ENCODE results near the gene PREX1. TPM values are rescaled to one million over a fixed set of nuclear protein-coding genes. Genes with fewer than 3 reads are reported as not detected.

PREX1 gene
- total and polyA plus RNA-seq, 2 of the 4 experiments (the other 2 are of a cell fraction): 0.67 to 0.72 TPM

- intact Hi-C loops (cut with micrococcal nuclease): no loop called here
- Histone ChIP-seq H3K23ac (ENCODE audit: low read depth, low read length) (no peak overlapping the region), H3K4me3 (ENCODE audit: insufficient read depth, low read depth, low read length) (no peak overlapping the region), H3K4me2 (ENCODE audit: low read depth, low read length) (no peak overlapping the region), H3K14ac (replicated peaks; ENCODE audit: low read depth, low read length) (no peak overlapping the region), H3K56ac (ENCODE audit: extremely low read depth, insufficient read depth, low read length) (no peak overlapping the region), H3K36me3 (ENCODE audit: control insufficient read depth, insufficient read depth, low read length) (no peaks in the 10 kb centered on the region), H4K5ac (ENCODE audit: low read depth, low read length) (no peak overlapping the region), H2BK5ac (ENCODE audit: low read depth, low read length, poor library complexity, severe bottlenecking) (no peak overlapping the region), H3K9me1 (ENCODE audit: insufficient read depth, low read length) (no peaks in the 10 kb centered on the region; the same call in 1 of the 2 replicates), H2AFZ (replicated peaks; ENCODE audit: low read length, poor library complexity) (no peak overlapping the region), H2BK15ac (ENCODE audit: low read depth, low read length) (no peak overlapping the region), H3K27me3 (ENCODE audit: control insufficient read depth, insufficient read depth, low read length) (peaks cover 4% of the 10 kb centered on the region; the same call in 1 of the 2 replicates), H4K8ac (ENCODE audit: low read depth in 2 of 2, low read length in 2 of 2) (no peak overlapping the region), H4K91ac (ENCODE audit: insufficient read depth, low read depth, low read length) (no peak overlapping the region), H2BK120ac (ENCODE audit: low read depth, low read length) (no peak overlapping the region), H4K20me1 (ENCODE audit: insufficient read depth, low read length) (no peaks in the 10 kb centered on the region), H3K4me1 (ENCODE audit: control insufficient read depth, insufficient read depth, low read length) (no peaks in the 10 kb centered on the region), H3K9me3 (ENCODE audit: control insufficient read depth, insufficient read depth, low read length) (peaks cover 3% of the 10 kb centered on the region; the same call in 1 of the 2 replicates), H3K9ac (ENCODE audit: low read depth, low read length) (no peak overlapping the region), H2AK9ac (replicated peaks; ENCODE audit: low read depth, low read length, poor library complexity) (peak overlapping the region; percentile 15), H3K4ac (ENCODE audit: low read depth, low read length) (no peak overlapping the region), H2AK5ac (ENCODE audit: low read depth, low read length) (no peak overlapping the region), H3K18ac (ENCODE audit: low read depth, low read length) (no peak overlapping the region), H2BK20ac (ENCODE audit: low read depth, low read length) (no peak overlapping the region), H3K27ac (ENCODE audit: insufficient read depth, low read length) (no peak overlapping the region), H3K79me1 (ENCODE audit: low read depth in 1 of 2, low read length in 2 of 2) (no peaks in the 10 kb centered on the region)
- ChIA-PET POLR2A (ENCODE audit: unreplicated experiment) (no interaction called here), CTCF (no interaction called here)
- ATAC-seq (ENCODE audit: low read depth): no peak
- TF ChIP-seq RCOR1 (IDR thresholded peaks at IDR 0.05; ENCODE audit: insufficient replicate concordance, low read length): no peak
- TF ChIP-seq RAD21 (IDR thresholded peaks at IDR 0.05; ENCODE audit: low read length): no peak
- TF ChIP-seq CTCF (conservative IDR thresholded peaks at IDR 0.05; ENCODE audit: low read depth, low read length): no peak
- TF ChIP-seq SMC3 (IDR thresholded peaks at IDR 0.05; ENCODE audit: low read depth, low read length): no peak
- TF ChIP-seq MXI1 (IDR thresholded peaks at IDR 0.05; ENCODE audit: borderline replicate concordance, low read depth, low read length): no peak
- no peak for TF ChIP-seq FOS (IDR thresholded peaks at IDR 0.05; ENCODE audit: low read depth, low read length)
- TF ChIP-seq CHD1 (IDR thresholded peaks at IDR 0.05; ENCODE audit: low read depth, low read length): no peak
- TF ChIP-seq POLR2A (IDR thresholded peaks at IDR 0.05; ENCODE audit: low read depth, low read length): no peak
- TF ChIP-seq MAFK (IDR thresholded peaks at IDR 0.05; ENCODE audit: low read depth, low read length): no peak
- TF ChIP-seq ELK1 (IDR thresholded peaks at IDR 0.05; ENCODE audit: borderline replicate concordance, low read depth, low read length): no peak
- no peak for TF ChIP-seq MAZ (IDR thresholded peaks at IDR 0.05; ENCODE audit: borderline replicate concordance, low read depth, low read length)
- no peak for TF ChIP-seq USF2 (IDR thresholded peaks at IDR 0.05; ENCODE audit: low read depth, low read length)
- in situ Hi-C loops (cut with MboI; ENCODE audit: low sequenced_read_pairs): loop anchor here (25.0 kb wide), 1 partner anchor 109 kb away; no protein-coding TSS in a partner anchor
- WGBS, 2 experiments (ENCODE audit: extremely low coverage in 2 of 2, insufficient read length in 1 of 2): no CpG with 5 or more reads among the region's 4 CpGs
- no peak for DNase-seq
- no TSS peak for BruUV-seq (replicated peaks)
- dilution Hi-C loops (cut with HindIII; ENCODE audit: low sequenced_read_pairs, unreplicated experiment): no loop called here
These were observed 50.0 kb downstream of the PREX1 start for GRCh38 chr20:48777821-48778220.
